Esophagus mucosa (tissue), 1 donor: ENCODE measurements around the gene MIEN1. TPM values are rescaled to one million over a fixed set of nuclear protein-coding genes. Genes with fewer than 3 reads are reported as not detected.
A peak's percentile ranks its signal among the peaks of the same experiment; 100 is the strongest.
"Not testable (repeated sequence)": the region's sequence is repeated elsewhere in the genome, so short reads cannot be mapped to it uniquely, and the experiment has no call there.

Experiments used
- ATAC-seq: fragments of 200-7000 bp; cut with Tn5 transposase; one replicate; pipeline ENCODE4 v1.9.1; 2020
- total RNA-seq: library from RNA; stranded (reverse); gene quantifications from one replicate; pipeline ENCODE4 v1.2.4, GENCODE V29; 2023
- donor health status: DM: yes; HTN: yes; CAD: no.

The MIEN1 gene
- total RNA-seq, 1 donor from 2014 or later = 44.3 TPM

DNA sequence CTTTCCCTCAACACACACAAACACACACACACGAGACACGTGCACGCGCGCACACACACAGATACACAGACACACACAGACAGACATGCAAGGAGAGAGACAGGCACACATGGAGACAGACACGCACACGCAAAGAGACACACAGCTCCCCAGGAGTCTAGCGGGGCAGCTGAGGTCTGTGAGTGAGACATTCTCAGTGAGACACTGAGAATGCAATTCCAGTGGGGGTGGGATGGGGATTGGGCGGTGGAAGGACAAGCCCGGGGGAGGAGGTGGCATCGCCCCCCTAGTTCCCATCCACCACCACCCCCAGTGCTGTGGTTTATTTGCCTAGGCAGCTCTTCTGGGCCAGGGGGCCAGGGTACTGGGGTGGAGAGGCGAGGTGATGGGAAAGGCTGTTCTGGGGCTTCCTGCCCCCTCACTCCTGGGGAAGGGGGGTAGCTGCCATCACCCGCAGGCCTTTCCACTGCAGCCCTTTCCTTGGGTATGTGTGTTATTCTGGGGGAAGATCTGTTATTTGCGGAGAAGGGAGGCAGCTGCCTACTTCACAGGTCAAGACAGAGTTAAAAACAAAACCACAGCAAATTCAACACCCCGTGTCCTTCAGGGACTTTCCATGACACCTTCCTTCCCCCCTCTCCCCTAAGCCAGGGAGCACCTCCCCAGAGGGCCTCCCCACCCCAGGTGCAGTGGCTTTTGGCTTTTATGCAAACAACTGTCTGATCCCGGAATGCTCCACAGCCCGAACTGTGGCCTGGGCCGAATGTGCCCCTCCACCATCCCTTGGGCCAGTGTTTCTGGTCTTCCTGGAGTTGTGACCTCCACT is 25.4 kb upstream of the MIEN1 start:
- ATAC-seq = no peak

DNA sequence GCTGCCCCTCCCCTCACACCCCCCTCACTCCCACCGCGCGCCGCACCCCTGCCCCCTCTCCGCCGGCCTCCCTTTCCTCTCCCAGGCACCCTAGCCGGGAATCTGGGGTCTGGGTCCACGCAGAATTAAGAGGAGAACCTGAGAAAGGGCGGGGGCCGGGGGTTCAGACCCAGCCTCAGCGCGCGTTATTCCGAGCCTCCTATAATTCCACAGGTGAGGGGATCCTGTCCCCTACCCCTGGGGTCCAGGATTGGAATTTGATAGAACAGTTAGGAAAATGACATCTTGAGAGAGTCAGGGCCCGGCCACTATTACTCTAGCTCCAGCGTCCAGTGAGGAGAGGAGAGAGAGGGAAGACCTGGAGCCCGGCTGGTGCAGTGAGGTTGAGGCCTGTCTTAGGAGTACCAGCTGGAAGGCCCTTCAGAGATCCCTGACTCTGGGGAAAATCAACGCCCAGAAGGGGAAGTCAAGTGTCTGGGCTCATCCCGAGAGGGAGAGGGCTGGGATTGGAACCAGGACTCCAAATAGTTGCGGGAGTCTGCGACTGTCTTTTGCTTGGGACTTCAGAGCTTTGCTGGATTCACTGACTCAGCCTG is 24.7 kb upstream of the MIEN1 start:
- no peak for ATAC-seq

DNA sequence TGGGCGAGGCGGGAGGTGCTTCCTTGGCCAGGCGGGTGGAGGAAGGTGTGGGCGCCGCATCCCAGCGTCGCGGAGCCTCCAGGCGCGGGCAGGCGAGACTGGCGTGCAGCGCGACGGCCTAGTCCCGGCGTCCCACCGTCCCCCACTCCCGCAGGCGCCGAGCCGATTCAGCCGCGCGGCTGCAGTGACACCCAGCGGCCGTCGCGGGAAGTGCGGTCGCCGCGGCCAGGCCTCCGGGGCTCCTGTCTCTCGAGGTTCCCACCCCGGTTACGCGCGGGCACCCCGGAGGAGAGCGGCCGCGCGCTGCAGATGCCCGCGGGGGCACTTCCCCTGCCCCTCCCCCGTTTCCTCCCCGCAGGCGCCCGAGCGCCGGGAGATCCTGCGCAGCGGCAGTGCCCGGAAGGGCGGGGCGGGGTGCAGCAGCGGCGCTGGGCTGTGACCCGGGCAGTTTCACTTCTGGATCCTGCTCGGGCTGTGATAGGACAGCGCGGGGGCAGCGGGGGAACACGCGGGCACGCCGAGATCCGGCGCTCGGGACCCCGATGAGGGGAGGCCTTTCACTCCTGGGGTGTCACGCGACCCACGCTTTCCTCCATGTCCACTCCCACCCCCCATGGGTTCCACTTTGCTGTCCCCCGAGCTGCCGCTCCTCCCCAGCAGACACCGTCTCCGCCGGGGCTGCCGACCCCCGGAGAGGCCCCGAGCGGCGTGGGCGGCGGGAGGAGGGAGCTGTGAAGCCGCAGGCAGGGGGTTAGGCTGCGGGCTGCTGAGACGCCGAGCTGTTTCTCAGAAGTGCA is 24.0 kb upstream of the MIEN1 start:
- peak; percentile 88 for ATAC-seq

DNA sequence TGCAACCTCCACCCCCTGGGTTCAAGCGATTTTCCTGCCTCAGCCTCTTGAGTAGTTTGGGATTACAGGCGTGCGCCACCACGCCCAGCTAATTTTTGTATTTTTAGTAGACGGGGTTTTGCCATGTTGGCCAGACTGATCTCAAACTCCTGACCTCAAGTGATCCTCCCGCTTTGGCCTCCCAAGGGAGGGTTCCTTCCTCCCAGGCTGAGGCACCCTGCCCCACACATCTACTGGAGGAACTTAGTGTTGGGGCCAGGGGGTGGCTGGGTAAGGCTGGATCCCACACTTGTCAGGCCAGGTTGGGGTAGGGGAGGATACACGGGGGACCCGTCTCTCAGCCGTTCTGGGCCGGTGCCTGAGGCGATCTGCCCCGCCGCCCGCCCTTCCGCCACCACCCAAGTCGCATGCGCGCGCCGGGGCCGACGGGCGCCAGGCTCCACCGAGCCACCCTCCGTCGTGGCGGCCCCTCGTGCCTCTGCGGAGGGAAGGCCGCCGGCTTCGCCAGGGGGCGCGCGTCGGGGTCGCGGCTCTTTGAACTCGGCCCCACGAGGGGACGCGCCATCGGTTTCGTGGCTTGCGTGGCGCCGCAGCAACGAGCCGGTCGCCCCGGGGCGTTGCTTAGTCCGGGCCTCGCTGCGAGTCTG is 23.3 kb upstream of the MIEN1 start:
- ATAC-seq = peak; percentile 30

DNA sequence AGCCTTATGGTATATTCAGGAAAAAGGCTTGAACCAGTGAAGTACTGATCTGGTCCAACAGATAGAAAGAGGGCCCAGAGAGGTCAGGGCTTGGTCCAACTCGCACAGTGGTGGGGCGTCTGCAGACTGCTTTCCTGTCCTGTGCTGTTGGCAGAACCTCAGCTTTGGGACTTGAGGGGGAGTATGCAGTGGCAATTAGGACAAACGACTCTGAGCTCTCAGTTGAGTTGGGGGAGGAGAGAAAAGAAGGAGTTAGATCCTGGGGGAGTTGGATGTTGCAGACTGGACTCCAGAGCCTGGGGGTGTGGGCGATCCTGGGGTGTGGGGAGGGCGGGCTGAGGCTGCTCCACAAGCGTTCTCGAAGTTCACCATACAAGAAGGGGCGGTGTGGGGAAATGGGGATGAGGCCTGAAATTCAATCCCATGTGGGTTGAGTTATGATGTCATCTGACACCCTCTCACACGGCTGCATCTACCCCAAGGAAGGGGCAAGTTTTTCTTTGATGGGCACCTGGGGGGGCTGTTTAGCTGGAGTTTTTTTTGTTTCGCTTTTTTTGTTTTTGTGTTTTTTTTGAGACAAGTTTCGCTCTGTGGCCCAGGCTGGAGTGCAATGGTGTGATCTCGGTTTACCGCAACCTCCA is 22.0 kb upstream of the MIEN1 start:
- no peak for ATAC-seq

DNA sequence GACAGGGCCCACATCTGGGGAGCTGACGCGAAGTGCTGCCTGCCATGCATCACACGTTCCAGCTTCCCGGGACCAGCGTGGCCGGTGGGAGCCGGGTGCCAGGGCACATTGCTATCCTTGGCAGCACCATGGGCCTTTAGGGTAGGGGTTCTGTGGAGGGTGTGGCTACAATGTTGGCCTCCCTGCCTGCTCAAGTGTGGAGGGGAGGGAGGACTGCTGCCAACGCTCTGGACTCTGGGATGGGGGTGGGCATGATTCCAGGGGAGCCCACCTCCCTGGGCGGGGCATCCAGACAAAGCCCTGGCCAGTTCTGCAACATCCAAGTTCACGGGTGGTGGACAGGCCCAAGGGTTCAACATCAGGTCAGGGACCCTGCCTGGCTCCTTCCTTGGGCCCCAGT is 21.3 kb upstream of the MIEN1 start:
- ATAC-seq = no peak

DNA sequence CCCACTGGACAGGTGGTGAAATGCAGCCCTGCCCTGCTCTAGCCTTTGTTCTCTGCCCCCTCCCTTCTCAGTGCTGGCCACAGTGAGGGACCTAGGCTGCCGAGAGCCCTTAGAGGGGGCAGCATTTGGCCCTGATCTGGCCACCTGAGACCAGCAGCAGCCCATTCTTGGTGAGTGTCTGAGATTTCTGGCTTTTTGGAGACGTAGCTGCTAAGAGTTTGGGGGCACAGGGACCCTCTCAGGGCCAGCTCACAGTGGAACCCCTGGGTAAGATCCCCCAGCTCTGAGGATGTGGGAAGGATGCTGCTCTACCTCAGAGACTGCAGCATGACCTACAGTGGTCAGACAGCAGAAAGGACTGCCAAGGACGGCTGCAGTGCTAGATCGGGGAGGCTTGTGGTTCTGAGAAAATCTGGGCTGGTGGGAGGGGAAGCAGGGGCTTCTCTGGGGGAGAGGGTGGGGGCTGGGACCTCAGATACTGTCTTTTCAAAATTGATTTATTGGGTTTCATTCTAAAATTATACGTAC is 20.7 kb upstream of the MIEN1 start:
- ATAC-seq = no peak

DNA sequence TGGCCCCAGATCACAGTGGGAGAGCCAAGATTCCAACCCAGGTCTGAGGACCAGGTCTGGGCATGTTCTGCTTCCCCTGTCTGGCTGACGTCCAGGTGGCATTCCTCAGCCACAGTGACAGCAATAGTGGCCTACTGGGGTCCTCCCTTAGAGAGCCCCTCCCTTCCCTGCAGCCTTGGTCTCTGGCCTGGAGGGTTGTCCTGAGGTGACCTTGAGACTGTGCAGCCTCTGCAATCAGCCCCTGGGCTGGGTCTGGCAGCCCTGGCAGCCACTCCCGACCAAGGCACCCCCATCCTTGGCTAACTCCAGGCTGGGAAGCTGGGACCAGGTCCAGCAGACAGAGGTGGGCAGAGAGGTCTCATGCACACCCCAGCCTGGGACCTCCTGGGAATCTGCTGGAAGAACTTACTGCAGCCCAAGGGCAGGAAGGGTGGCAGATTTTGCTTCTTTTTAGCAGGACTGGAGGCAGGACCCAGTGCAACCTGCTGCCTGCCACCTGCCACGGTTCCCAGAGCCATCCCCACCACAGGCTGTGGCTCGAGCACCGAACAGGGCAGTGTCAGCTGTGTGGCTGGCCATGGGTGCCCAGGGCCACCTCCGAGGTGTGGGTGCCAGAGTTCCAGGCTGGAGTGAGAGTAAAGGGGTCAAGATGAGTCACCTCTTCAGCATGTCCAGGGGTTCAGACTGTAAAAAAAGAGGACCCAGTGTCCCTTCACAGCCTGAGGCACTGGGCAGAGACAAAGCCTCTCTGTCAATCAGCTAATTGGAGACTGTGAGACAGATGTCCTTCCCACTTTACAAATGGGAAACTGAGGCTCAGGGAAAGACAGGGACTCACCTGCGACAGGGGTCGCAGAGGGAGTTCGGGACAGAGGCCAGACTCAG is 20.0 kb upstream of the MIEN1 start:
- no peak for ATAC-seq

DNA sequence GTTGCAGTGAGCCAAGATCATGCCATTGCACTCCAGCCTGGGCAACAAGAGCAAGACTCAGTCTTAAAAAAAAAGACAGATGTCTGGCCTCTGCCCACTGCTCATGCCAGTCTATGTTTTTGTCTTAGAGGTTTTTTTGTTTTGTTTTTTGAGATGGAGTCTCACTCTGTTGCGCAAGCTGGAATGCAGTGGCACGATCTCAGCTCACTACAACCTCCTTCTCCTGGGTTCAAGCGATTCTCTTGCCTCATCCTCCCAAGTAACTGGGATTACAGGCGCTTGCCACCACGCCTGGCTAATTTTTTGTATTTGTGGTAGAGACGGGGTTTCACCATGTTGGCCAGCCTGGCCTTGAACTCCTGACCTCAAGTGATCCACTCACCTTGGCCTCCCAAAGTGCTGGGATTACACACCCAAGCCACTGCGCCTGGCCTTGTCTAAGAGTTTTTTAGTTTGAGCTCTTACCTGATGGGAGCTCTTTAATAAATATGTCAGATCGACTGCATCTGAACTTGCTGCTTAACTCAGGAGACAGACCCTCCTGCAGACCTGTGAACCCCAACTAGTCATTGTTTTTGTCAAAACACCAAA is 18.2 kb upstream of the MIEN1 start:
- not testable (repeated sequence) for ATAC-seq

DNA sequence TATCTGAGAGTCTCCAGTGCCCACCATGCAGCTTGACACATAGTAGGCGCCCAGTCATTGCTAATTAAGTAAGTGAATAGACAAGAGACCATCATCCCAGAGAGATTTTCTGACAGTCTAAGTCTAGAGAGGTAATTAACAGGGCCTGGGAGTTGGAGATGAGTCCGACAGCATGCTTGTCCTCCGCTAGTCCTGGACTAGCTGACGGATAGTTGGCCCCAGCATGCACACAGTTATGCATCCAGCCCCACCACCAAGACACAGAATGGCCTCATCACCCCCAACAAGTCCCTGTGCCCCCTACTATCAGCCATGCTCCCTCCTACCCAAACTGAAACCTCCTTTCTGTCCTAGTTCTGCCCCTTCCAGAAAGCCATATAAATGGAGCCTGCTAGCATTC is 17.4 kb upstream of the MIEN1 start:
- no peak for ATAC-seq

DNA sequence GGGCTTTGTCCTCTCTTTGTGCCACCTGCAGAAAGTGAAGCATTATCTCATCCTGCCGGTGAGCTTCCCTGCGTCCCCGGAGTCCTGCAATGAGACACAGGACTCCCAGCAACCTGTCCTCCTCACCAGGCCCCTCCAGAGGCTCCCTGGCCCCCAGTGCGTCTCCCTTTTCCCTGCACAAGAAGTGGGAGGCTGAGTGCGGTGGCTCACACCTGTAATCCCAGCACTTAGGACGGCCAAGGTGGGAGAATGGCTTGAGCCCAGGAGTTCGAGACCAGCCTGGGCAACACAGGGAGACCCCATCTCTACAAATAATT is 15.8 kb upstream of the MIEN1 start:
- no peak for ATAC-seq

DNA sequence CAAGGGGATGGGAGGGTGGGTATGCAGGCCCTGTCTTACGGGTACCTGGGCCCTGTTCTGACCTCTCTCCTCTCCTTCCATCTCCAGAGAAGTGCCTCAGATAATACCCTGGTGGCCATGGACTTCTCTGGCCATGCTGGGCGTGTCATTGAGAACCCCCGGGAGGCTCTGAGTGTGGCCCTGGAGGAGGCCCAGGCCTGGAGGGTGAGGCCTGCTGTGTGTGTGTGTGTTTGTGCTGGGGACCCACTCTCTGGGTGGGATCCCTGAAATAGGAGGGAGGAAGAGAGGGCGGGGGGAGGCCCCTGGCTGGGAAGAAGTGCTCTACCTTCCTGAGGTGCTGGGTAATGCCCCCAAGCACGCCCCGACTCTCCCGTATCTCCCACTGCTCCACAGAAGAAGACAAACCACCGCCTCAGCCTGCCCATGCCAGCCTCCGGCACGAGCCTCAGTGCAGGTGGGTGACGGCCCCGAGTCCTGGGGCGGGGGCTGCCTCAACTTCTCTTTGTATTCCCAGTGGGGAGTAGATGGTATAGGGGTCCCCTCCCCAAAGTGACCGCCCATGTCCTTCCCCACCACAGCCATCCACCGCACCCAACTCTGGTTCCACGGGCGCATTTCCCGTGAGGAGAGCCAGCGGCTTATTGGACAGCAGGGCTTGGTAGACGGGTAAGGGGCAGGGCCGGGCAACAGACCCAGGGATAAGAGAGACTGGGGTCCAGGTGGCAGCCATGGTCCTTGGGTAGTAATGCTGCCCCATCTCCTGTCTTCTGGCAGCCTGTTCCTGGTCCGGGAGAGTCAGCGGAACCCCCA is 15.2 kb upstream of the MIEN1 start:
- ATAC-seq = no peak

DNA sequence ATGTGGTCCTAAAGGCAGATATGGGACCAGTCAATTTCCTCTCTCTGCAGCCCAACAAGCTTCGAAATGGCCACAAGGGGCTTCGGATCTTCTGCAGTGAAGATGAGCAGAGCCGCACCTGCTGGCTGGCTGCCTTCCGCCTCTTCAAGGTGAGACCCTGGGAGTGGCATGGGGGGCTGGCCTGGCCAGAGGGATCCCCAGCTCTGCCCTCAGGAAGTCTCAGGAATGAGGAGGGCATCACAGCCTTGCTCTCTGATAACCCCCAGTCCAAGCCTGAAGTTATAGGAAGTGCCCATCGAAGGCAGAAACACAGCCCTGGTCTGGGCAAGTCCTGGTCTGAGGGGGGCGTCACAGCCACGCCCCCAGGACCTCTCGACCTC is 14.5 kb upstream of the MIEN1 start:
- no peak for ATAC-seq

DNA sequence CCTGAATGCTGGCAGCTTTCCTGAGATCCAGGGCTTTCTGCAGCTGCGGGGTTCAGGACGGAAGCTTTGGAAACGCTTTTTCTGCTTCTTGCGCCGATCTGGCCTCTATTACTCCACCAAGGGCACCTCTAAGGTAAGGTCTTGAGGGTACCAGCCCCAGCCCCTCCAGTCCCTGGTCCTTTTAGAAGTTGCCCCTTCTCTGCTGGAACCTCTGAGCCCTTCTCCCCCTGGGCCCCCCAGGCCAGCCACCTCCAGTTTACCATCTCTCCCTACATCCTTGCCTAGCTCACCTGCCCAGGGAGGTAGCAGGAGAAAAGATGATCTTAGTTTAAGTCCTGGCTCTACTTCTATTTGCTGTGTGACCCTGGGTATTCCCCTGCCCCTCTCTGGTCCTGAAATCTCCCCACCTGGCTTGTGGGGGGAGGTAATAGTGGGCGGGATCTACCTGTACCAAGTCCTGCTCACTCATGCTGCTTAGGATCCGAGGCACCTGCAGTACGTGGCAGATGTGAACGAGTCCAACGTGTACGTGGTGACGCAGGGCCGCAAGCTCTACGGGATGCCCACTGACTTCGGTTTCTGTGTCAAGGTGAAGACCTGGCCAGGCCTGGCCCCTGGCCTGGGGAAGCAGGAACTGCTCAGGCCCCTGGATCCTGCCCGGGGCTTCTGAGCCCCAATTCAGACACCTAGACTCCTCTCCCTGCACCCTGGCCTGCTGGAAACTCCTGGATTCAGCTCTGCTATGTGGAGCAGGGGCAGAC is 13.9 kb upstream of the MIEN1 start:
- no peak for ATAC-seq

DNA sequence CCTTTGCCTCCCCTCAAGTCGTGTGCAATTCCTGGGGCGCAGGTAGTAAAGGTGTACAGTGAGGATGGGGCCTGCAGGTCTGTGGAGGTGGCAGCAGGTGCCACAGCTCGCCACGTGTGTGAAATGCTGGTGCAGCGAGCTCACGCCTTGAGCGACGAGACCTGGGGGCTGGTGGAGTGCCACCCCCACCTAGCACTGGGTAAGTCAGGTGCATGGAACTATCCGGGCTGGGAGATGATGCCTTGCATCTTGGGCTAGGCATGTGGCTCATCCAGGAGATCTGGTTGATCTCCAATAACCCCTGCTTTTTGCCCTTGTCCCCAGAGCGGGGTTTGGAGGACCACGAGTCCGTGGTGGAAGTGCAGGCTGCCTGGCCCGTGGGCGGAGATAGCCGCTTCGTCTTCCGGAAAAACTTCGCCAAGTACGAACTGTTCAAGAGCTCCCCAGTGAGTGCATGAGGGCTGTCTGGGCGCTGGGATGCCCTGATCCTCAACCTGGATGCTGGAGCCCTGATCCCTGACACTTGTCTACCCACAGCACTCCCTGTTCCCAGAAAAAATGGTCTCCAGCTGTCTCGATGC is 12.6 kb upstream of the MIEN1 start:
- no peak for ATAC-seq

DNA sequence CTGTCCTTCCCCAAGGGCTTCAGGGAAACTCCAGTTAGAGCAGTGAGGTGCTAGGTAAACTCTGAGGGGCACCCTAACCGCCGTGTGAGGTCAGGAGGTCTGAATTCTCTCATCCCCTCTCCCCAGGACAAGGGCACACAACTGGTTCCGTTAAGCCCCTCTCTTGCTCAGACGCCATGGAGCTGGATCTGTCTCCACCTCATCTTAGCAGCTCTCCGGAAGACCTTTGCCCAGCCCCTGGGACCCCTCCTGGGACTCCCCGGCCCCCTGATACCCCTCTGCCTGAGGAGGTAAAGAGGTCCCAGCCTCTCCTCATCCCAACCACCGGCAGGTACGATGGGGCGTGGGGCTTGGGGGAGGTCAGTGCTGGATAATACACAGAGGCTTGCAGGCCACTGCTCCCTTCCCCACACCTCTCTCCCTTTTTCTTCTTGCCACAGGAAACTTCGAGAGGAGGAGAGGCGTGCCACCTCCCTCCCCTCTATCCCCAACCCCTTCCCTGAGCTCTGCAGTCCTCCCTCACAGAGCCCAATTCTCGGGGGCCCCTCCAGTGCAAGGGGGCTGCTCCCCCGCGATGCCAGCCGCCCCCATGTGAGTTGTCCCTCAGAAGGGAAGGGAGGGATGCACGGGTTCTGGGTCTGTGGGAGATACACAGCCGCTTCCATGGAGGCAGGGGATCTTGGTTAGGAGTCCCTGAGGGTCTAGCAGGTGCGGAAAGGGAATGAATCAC is 12.0 kb upstream of the MIEN1 start:
- ATAC-seq = no peak

DNA sequence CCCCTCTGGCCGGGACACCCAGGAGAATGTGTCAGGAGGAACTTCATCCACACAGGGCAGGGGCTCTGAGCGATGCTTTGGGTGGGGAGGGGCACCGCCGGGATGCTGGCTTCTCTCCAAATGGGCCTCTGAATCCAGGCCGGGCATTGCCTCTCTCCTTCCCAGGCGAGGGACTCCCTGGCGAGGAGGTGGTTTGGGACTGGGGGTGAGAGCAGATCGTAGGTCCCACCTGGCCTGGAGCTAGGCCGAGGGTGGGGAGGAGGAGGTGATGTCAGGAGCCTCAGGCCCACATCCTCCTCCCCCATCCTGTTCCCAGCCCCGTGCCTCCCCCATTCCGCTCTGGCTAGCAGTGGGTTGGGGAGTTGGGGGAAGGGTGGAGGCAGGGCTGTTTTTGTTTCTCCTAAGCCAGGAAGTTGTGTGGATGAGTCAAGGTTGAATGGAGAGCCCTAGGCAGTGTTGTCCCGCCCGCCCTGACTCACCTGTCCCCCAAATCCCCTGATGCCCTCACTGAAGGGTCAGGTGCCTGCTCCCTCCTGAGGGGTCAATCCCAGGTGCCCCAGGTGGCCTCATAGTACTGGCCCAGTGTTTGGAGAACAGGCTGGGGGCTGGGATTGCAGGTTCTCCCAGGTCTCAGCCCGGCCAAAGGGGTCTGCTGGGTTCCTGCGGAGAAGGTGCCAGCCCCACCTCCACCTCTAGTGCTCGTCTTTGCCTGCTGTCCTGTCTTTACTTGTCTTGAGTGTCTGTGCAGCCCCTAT is 10.2 kb upstream of the MIEN1 start:
- ATAC-seq = peak; percentile 73
